ENCODE results near the gene MALRD1.

MALRD1 gene

DNA sequence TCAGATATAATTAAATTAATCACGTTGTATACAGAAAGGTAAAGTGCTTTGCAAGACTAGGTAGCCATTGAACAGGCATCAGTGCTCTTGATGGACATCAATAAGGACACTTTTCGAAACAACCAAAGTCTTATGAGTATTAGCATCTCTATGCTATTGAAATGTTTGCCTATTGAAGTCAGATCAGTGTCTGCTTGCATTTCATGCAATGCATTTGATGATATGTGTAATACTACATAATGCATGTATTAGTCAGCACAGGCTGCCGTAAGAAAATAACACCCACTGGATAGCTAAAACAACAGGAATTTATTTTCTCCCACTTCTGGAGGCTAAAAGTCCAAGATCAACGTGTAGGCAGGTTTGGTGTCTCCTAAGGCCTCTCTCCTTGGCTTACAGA, 558.4 kb downstream of the MALRD1 start:
- no peak for DNase-seq (ENCODE audit: low read depth)
- no peak overlapping the region for H3K4me3 ChIP-seq (ENCODE audit: low read depth, low read length)
- TF ChIP-seq, protein P1, sequence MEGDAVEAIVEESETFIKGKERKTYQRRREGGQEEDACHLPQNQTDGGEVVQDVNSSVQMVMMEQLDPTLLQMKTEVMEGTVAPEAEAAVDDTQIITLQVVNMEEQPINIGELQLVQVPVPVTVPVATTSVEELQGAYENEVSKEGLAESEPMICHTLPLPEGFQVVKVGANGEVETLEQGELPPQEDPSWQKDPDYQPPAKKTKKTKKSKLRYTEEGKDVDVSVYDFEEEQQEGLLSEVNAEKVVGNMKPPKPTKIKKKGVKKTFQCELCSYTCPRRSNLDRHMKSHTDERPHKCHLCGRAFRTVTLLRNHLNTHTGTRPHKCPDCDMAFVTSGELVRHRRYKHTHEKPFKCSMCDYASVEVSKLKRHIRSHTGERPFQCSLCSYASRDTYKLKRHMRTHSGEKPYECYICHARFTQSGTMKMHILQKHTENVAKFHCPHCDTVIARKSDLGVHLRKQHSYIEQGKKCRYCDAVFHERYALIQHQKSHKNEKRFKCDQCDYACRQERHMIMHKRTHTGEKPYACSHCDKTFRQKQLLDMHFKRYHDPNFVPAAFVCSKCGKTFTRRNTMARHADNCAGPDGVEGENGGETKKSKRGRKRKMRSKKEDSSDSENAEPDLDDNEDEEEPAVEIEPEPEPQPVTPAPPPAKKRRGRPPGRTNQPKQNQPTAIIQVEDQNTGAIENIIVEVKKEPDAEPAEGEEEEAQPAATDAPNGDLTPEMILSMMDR (IDR thresholded peaks at IDR 0.05; ENCODE audit: insufficient read depth, low read depth, low read length, missing control alignments) = no peak

- no peak for DNase-seq (ENCODE audit: low read depth)
- H3K4me3 ChIP-seq (ENCODE audit: low read depth, low read length) = no peak overlapping the region
- TF ChIP-seq, protein P1 (IDR thresholded peaks at IDR 0.05; ENCODE audit: insufficient read depth, low read depth, low read length, missing control alignments) = no peak
Measured at GRCh38 chr10:19611775-19612174, 563.2 kb downstream of the MALRD1 start.

- no peak for DNase-seq (ENCODE audit: low read depth)
- no peak overlapping the region for H3K4me3 ChIP-seq (ENCODE audit: low read depth, low read length)
- TF ChIP-seq, protein P1 (IDR thresholded peaks at IDR 0.05; ENCODE audit: insufficient read depth, low read depth, low read length, missing control alignments) = no peak
Measured at GRCh38 chr10:19616966-19617365, 568.4 kb downstream of the MALRD1 start.

- DNase-seq (ENCODE audit: low read depth) = no peak
- TF ChIP-seq, protein P1 (IDR thresholded peaks at IDR 0.05; ENCODE audit: insufficient read depth, low read depth, low read length, missing control alignments) = no peak
- no peak overlapping the region for H3K4me3 ChIP-seq (ENCODE audit: low read depth, low read length)
Measured at GRCh38 chr10:19620811-19621210, 572.2 kb downstream of the MALRD1 start.

GRCh38 chr10:19623321-19623720, 574.7 kb downstream of the MALRD1 start:
- H3K4me3 ChIP-seq (ENCODE audit: low read depth, low read length) = no peak overlapping the region
- TF ChIP-seq, protein P1 (IDR thresholded peaks at IDR 0.05; ENCODE audit: insufficient read depth, low read depth, low read length, missing control alignments) = no peak
- no peak for DNase-seq (ENCODE audit: low read depth)

DNA sequence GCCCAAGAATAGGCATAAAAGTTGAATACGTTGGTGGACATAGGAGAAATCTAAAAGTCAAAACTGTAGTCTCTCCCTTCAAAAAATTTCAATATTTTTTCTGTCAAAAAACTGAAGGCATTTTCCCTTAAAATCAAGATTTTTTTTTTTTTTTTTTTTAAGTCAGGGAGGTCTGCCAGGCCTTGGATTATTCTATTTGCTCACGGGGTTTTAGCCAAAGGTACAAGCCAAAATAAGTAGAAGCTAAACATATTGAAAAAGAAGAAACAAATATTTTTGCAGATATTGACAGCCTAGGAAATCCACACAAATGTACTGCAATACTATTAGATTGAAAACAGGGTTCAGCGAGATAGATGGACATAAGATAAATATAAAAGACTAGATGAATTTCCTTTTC, 577.6 kb downstream of the MALRD1 start:
- no peak for DNase-seq (ENCODE audit: low read depth)
- TF ChIP-seq, protein P1 (IDR thresholded peaks at IDR 0.05; ENCODE audit: insufficient read depth, low read depth, low read length, missing control alignments) = no peak
- H3K4me3 ChIP-seq (ENCODE audit: low read depth, low read length) = no peak overlapping the region

DNA sequence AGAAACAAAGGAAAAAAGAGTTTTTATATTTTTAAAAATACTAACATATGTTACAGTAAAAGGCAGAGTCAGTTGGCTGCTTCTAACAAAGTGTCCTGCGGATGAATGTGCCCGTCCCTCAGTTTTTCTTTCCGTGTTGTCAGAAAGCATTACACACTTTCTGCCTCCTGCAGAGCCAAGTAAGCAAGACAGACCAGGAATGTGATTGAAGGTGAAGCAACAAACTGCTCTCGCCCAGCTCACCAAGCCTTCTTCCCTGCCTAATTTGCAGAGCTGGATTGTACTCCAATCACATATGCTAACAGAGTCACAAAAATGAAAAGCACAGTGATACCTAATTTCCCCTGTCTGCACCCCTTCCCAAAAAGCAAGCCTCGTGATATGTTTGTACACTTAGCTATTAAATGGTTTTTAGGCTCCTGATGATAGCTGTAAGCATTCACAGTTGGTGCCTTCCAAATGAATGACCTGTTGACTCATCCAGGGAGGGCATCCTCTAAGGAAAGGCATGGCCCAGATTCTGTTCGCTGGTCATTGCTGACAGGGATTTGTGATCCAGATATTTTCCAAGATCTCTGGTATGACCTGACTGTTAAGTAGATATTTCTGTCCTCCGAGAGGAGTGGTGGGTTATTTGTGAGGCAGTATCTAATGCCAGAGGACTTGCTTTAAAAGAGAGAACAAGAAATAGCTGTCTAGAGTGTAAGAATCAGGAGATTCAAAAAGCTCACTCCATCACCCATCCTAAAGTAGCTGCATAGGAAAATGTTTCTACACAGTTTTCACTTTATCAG, 580.4 kb downstream of the MALRD1 start:
- no peak for DNase-seq (ENCODE audit: low read depth)
- TF ChIP-seq, protein P1 (IDR thresholded peaks at IDR 0.05; ENCODE audit: insufficient read depth, low read depth, low read length, missing control alignments) = no peak
- no peak overlapping the region for H3K4me3 ChIP-seq (ENCODE audit: low read depth, low read length)

Measured in GM12865 (cell line).